HG02870 (cell line): Measurements from ENCODE around the gene TCEAL5.
A peak's percentile ranks its signal among the peaks of the same experiment; 100 is the strongest.
"Not testable (repeated sequence)": the region's sequence is repeated elsewhere in the genome, so short reads cannot be mapped to it uniquely, and the experiment has no call there.

ENCODE experiments used
- ATAC-seq: cut with Tn5 transposase; IDR thresholded peaks from one replicate; pipeline ENCODE4 v1.9.1; 2021; ENCODE audit warnings: mild to moderate bottlenecking, moderate library complexity; ENCODE audit not compliant: unreplicated experiment

Gene TCEAL5

GRCh38 chrX:103276581-103277002, at the start of gene TCEAL5:
TSS of gene TCEAL5 (minus strand) at chrX:103276750. CDS start at chrX:103274563, 2,187 bp downstream.
- no peak for ATAC-seq

- no peak for ATAC-seq
Measured at GRCh38 chrX:103311399-103311780, 34.8 kb upstream of the TCEAL5 start.

GRCh38 chrX:103310555-103311398, 34.2 kb upstream of the TCEAL5 start, which contains the start of gene BEX2:
TSS of gene BEX2 (minus strand) at chrX:103310990. CDS start at chrX:103309976, 1,014 bp downstream.
- peak; percentile 98 for ATAC-seq

GRCh38 chrX:103309860-103310554, 33.5 kb upstream of the TCEAL5 start:
- no peak for ATAC-seq

- not testable (repeated sequence) for ATAC-seq
Measured at GRCh38 chrX:103305666-103306065, 29.1 kb upstream of the TCEAL5 start.

GRCh38 chrX:103304705-103305104, 28.2 kb upstream of the TCEAL5 start:
- ATAC-seq, result no peak

- no peak for ATAC-seq
Measured at GRCh38 chrX:103293118-103293517, 16.6 kb upstream of the TCEAL5 start.

GRCh38 chrX:103279624-103280023, 3.1 kb upstream of the TCEAL5 start:
- ATAC-seq, result no peak

- no peak for ATAC-seq
Measured at GRCh38 chrX:103275947-103276567, 493 bp downstream of the TCEAL5 start.

GRCh38 chrX:103274284-103274683, 2.3 kb downstream of the TCEAL5 start:
- ATAC-seq, result no peak

GRCh38 chrX:103258275-103258674, 18.3 kb downstream of the TCEAL5 start:
- no peak for ATAC-seq

GRCh38 chrX:103256651-103257050, 19.9 kb downstream of the TCEAL5 start:
- ATAC-seq, result no peak

- peak; percentile 94 for ATAC-seq
Measured at GRCh38 chrX:103254921-103255493, 21.5 kb downstream of the TCEAL5 start, which contains the start of gene TCEAL8. TSS of gene TCEAL8 (minus strand) at chrX:103255155. CDS start at chrX:103253979, 1,176 bp downstream.

- ATAC-seq, result peak; percentile 51
Measured at GRCh38 chrX:103254171-103254824, 22.3 kb downstream of the TCEAL5 start.

GRCh38 chrX:103253608-103254007, 22.9 kb downstream of the TCEAL5 start:
- ATAC-seq, result no peak

GRCh38 chrX:103250977-103251376, 25.6 kb downstream of the TCEAL5 start:
- ATAC-seq, result no peak

GRCh38 chrX:103249805-103250204, 26.7 kb downstream of the TCEAL5 start:
- ATAC-seq, result no peak

GRCh38 chrX:103248553-103248952, 28.0 kb downstream of the TCEAL5 start:
- no peak for ATAC-seq

GRCh38 chrX:103240155-103240554, 36.4 kb downstream of the TCEAL5 start:
- no peak for ATAC-seq

GRCh38 chrX:103236296-103236695, 40.3 kb downstream of the TCEAL5 start:
- no peak for ATAC-seq
